Measurements from ENCODE around the gene NLRC4.

DNA sequence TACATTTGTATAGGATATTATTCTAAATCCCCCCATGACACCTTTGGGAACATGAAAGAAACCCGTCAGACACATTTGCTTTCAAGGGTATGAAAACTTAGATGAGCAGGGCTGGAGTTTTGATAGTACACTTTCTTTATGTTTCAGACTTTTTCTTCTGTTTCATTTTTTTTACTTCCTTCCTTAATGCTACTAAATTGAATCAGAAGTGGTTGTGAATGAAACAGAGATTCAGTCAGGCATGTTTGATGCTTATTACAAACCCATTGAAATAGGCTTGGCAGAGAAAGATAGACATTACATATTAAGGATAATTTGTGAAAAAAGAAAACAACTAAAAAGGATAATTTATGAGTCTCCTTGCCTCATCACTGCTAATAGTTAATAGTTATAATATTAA, 72.3 kb downstream of the NLRC4 start:
- TF ChIP-seq, protein P1, sequence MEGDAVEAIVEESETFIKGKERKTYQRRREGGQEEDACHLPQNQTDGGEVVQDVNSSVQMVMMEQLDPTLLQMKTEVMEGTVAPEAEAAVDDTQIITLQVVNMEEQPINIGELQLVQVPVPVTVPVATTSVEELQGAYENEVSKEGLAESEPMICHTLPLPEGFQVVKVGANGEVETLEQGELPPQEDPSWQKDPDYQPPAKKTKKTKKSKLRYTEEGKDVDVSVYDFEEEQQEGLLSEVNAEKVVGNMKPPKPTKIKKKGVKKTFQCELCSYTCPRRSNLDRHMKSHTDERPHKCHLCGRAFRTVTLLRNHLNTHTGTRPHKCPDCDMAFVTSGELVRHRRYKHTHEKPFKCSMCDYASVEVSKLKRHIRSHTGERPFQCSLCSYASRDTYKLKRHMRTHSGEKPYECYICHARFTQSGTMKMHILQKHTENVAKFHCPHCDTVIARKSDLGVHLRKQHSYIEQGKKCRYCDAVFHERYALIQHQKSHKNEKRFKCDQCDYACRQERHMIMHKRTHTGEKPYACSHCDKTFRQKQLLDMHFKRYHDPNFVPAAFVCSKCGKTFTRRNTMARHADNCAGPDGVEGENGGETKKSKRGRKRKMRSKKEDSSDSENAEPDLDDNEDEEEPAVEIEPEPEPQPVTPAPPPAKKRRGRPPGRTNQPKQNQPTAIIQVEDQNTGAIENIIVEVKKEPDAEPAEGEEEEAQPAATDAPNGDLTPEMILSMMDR (IDR thresholded peaks at IDR 0.05): no peak
- TF ChIP-seq POLR2A (IDR thresholded peaks at IDR 0.05): no peak
- no peak for TF ChIP-seq EP300 (IDR thresholded peaks at IDR 0.05)
